ENCODE data around the gene URAD. TPM values are rescaled to one million over a fixed set of nuclear protein-coding genes. Genes with fewer than 3 reads are reported as not detected.

URAD gene
- total RNA-seq, 4 donors from 2014 or later, result not detected

GRCh38 chr13:27981006-27981708, 7.3 kb downstream of the URAD start:
- Histone ChIP-seq H3K27ac (no peak overlapping the region), H3K4me3 (no peak overlapping the region), H3K27me3 (peaks cover 100% of the 10 kb centered on the region), H3K36me3 (no peaks in the 10 kb centered on the region), H3K9me3 (no peaks in the 10 kb centered on the region), H3K4me1 (peaks cover 0 to 35% (median 0%) of the 10 kb centered on the region in 3 donors)
- TF ChIP-seq POLR2A (IDR thresholded peaks at IDR 0.05), result no peak
- TF ChIP-seq EP300 (IDR thresholded peaks at IDR 0.05), result no peak
- no peak for TF ChIP-seq CTCF (IDR thresholded peaks at IDR 0.05)
- no peak for TF ChIP-seq POLR2AphosphoS5 (IDR thresholded peaks at IDR 0.05)
- WGBS, 2 donors (ENCODE audit: low coverage in 1 of 2), result 10 to 12% methylated on average over 8 to 9 of the region's 11 CpGs
- ATAC-seq, result no peak

- TF ChIP-seq CTCF (IDR thresholded peaks at IDR 0.05), result no peak
- no peak for TF ChIP-seq POLR2A (IDR thresholded peaks at IDR 0.05)
- no peak for TF ChIP-seq POLR2AphosphoS5 (IDR thresholded peaks at IDR 0.05)
- no peak for TF ChIP-seq EP300 (IDR thresholded peaks at IDR 0.05)
- Histone ChIP-seq H3K36me3 (no peaks in the 10 kb centered on the region), H3K9me3 (no peaks in the 10 kb centered on the region), H3K27me3 (peaks cover 100% of the 10 kb centered on the region), H3K4me1 (peaks cover 0 to 40% (median 0%) of the 10 kb centered on the region in 3 donors), H3K27ac (no peak overlapping the region), H3K4me3 (no peak overlapping the region)
- 0% methylated on average over 6 of the region's 54 CpGs; no CpG with 5 or more reads in 1 of the 2 donors for WGBS, 2 donors (ENCODE audit: low coverage in 1 of 2)
- ATAC-seq, result no peak
These were observed 8.1 kb downstream of the URAD start for GRCh38 chr13:27980280-27980998.

- Histone ChIP-seq H3K27ac (no peak overlapping the region), H3K27me3 (peaks cover 100% of the 10 kb centered on the region), H3K4me1 (peaks cover 0 to 42% (median 0%) of the 10 kb centered on the region in 3 donors), H3K9me3 (no peaks in the 10 kb centered on the region), H3K36me3 (no peaks in the 10 kb centered on the region), H3K4me3 (no peak overlapping the region)
- WGBS, 2 donors (ENCODE audit: low coverage in 1 of 2), result 6% methylated on average over 6 to 13 of the region's 15 CpGs
- no peak for ATAC-seq
- TF ChIP-seq POLR2AphosphoS5 (IDR thresholded peaks at IDR 0.05) (no peak), POLR2A (IDR thresholded peaks at IDR 0.05) (no peak), EP300 (IDR thresholded peaks at IDR 0.05) (no peak), CTCF (IDR thresholded peaks at IDR 0.05) (no peak)
These were observed 8.7 kb downstream of the URAD start for GRCh38 chr13:27979765-27980279.

- Histone ChIP-seq H3K9me3 (no peaks in the 10 kb centered on the region), H3K27me3 (peaks cover 100% of the 10 kb centered on the region), H3K4me3 (no peak overlapping the region), H3K4me1 (peaks cover 0 to 42% (median 0%) of the 10 kb centered on the region in 3 donors), H3K27ac (no peak overlapping the region), H3K36me3 (no peaks in the 10 kb centered on the region)
- WGBS, 2 donors (ENCODE audit: low coverage in 1 of 2), result 10% methylated on average over 15 of the region's 15 CpGs
- ATAC-seq, result no peak
- TF ChIP-seq EP300 (IDR thresholded peaks at IDR 0.05) (no peak), POLR2A (IDR thresholded peaks at IDR 0.05) (no peak), CTCF (IDR thresholded peaks at IDR 0.05) (no peak), POLR2AphosphoS5 (IDR thresholded peaks at IDR 0.05) (no peak)
These were observed 9.4 kb downstream of the URAD start for GRCh38 chr13:27979001-27979643.
